ENCODE results near the gene BATF3. TPM values are rescaled to one million over a fixed set of nuclear protein-coding genes. Genes with fewer than 3 reads are reported as not detected.
A peak's percentile ranks its signal among the peaks of the same experiment; 100 is the strongest.
"Not testable (repeated sequence)": the region's sequence is repeated elsewhere in the genome, so short reads cannot be mapped to it uniquely, and the experiment has no call there.

BATF3 gene
- total and polyA plus RNA-seq, 4 experiments from 2014 or later: 0.42 to 1.0 (median 0.64) TPM; not detected in 1

DNA sequence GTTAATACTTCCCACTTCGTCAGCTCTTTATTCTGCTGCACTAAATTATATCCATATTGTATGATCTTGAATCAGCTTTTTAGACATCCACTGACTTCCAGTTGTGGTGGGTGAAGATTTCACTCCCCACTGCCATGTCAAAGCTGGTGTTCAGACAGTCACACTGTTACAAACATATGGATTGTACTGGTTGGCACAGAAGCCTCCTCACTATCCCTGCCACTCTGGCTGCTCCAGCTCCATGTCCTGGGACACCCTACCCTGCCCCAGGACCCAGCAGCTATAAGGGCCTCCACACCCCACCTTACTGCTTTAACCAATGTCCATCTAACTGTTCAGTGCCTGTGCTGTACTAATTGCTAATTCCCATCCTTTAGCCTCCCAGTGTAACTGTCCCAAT lies 32.0 kb upstream of the BATF3 start:
- Mint-ChIP-seq H3K4me1 (peaks cover 2 to 14% (median 8%) of the 10 kb centered on the region in 4 donors), H3K27ac (peak overlapping the region in 1 of 7 donors; percentile 29), H3K9me3 (no peaks in the 10 kb centered on the region), H3K27me3 (no peaks in the 10 kb centered on the region), H3K4me3 (no peak overlapping the region), H3K36me3 (peaks cover 9 to 16% of the 10 kb centered on the region in 2 donors)
- CTCF ChIA-PET (ENCODE audit: partially characterized antibody): interaction anchor here (1.4 kb wide), 1 partner anchor 18 kb away, joined by 3 read pairs; no protein-coding TSS in a partner anchor
- Histone ChIP-seq H3K4me3 (ENCODE audit: low read length in 2 of 2) (no peak overlapping the region), H3K36me3 (ENCODE audit: insufficient read depth, low read length) (no peaks in the 10 kb centered on the region), H3K27me3 (ENCODE audit: insufficient read depth, low read length) (no peaks in the 10 kb centered on the region), H3K4me1 (ENCODE audit: insufficient read depth, low read length) (no peaks in the 10 kb centered on the region), H3K9me3 (ENCODE audit: control insufficient read depth in 1 of 2, low read length in 2 of 2) (no peaks in the 10 kb centered on the region), H3K27ac (ENCODE audit: low read depth, low read length) (no peak overlapping the region)
- POLR2A ChIA-PET (ENCODE audit: partially characterized antibody): no interaction called here
- intact Hi-C loops (cut with micrococcal nuclease): no loop called here
- no peak for DNase-seq

DNA sequence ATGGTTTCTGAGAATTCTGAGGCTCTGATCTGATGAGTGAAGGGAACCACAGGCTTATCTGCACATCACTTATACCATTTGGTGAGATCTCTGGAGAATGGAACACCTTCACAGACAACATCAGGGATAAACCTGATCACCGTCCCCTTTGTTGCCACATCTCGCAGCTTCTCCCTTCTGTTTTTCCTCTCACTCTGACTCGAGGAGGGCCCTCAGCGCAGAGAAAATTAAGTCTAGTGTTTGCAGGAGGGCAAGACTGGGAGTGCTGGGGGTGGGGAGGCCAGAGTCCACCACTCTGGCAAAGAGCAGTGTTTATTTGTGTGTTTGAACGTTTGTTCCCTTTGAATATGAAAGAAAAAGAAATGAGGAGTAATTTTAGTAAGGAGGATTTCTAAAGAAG lies 29.0 kb upstream of the BATF3 start:
- POLR2A ChIA-PET (ENCODE audit: partially characterized antibody): interaction anchor here (0.6 kb wide), 1 partner anchor 1150 kb away, joined by 3 read pairs; no protein-coding TSS in a partner anchor
- H3K4me1 Mint-ChIP-seq: peaks cover 2 to 14% (median 8%) of the 10 kb centered on the region in 4 donors
- intact Hi-C loops (cut with micrococcal nuclease): no loop called here
- no peak overlapping the region for H3K27ac ChIP-seq (ENCODE audit: low read depth, low read length)
- no peaks in the 10 kb centered on the region for H3K4me1 ChIP-seq (ENCODE audit: insufficient read depth, low read length)
- CTCF ChIA-PET (ENCODE audit: partially characterized antibody): no interaction called here
- no peak for DNase-seq
- peaks cover 0 to 4% (median 2%) of the 10 kb centered on the region in 8 donors for H3K9me3 Mint-ChIP-seq
- peak overlapping the region in 3 of 7 donors; percentile 35 to 38 (median 37) for H3K27ac Mint-ChIP-seq
- no peaks in the 10 kb centered on the region for H3K27me3 Mint-ChIP-seq
- no peaks in the 10 kb centered on the region for H3K36me3 ChIP-seq (ENCODE audit: insufficient read depth, low read length)
- no peaks in the 10 kb centered on the region for H3K27me3 ChIP-seq (ENCODE audit: insufficient read depth, low read length)
- no peak overlapping the region for H3K4me3 Mint-ChIP-seq
- H3K36me3 Mint-ChIP-seq: peaks cover 2 to 28% of the 10 kb centered on the region in 2 donors
- H3K9me3 ChIP-seq (ENCODE audit: control insufficient read depth in 1 of 2, low read length in 2 of 2): no peaks in the 10 kb centered on the region
- H3K4me3 ChIP-seq (ENCODE audit: low read length in 2 of 2): no peak overlapping the region

DNA sequence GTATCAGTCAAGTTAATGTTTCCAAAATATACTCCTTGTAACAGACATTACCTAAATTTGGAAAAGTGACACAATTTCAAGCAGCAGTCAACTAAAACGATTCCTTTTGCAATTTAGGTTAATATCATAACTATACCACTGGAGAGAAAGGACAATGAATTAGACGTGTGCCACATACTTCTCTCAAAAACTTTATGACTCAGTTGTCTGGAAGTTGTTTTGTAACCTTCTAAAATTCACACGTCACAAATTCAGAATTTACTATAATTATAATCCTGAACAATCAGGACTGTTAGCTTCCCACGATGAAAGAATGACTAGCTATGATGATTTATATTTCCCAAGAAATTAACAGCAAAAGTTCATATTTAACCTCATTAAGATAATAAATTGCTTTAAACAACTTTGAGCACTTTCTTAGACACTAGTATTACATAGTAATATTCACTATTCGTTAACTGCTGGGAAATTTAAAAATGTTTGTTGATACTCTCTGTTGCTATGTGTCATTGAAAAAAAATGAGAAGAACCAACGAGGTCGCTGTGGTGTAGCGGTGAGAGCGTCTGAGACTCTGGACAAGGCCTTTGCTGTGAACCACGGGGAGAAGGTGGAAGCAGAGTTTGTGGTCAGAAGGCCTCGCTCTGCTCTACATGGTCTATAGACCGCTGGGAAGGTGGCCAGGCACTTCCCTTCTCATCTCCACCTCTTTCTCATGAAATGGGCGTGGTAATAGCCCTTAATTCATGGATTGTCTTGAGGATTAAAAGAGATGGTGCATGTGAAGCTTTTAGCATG lies 27.9 kb upstream of the BATF3 start:
- Histone ChIP-seq H3K9me3 (ENCODE audit: control insufficient read depth in 1 of 2, low read length in 2 of 2) (no peaks in the 10 kb centered on the region), H3K27ac (ENCODE audit: low read depth, low read length) (no peak overlapping the region), H3K4me1 (ENCODE audit: insufficient read depth, low read length) (peaks cover 3% of the 10 kb centered on the region), H3K36me3 (ENCODE audit: insufficient read depth, low read length) (no peaks in the 10 kb centered on the region), H3K4me3 (ENCODE audit: low read length in 2 of 2) (no peak overlapping the region), H3K27me3 (ENCODE audit: insufficient read depth, low read length) (no peaks in the 10 kb centered on the region)
- ChIA-PET CTCF (ENCODE audit: partially characterized antibody) (no interaction called here), POLR2A (ENCODE audit: partially characterized antibody) (interaction anchor here (0.6 kb wide), 1 partner anchor 1149 kb away, joined by 3 read pairs; no protein-coding TSS in a partner anchor)
- peaks cover 2 to 31% of the 10 kb centered on the region in 2 donors for H3K36me3 Mint-ChIP-seq
- H3K9me3 Mint-ChIP-seq: peaks cover 0 to 6% (median 2%) of the 10 kb centered on the region in 8 donors
- no peak overlapping the region for H3K4me3 Mint-ChIP-seq
- no peak for DNase-seq
- H3K27ac Mint-ChIP-seq: peak overlapping the region in 3 of 7 donors; percentile 30 to 84 (median 58)
- H3K27me3 Mint-ChIP-seq: no peaks in the 10 kb centered on the region
- peaks cover 4 to 16% (median 10%) of the 10 kb centered on the region in 4 donors for H3K4me1 Mint-ChIP-seq
- intact Hi-C loops (cut with micrococcal nuclease): no loop called here

DNA sequence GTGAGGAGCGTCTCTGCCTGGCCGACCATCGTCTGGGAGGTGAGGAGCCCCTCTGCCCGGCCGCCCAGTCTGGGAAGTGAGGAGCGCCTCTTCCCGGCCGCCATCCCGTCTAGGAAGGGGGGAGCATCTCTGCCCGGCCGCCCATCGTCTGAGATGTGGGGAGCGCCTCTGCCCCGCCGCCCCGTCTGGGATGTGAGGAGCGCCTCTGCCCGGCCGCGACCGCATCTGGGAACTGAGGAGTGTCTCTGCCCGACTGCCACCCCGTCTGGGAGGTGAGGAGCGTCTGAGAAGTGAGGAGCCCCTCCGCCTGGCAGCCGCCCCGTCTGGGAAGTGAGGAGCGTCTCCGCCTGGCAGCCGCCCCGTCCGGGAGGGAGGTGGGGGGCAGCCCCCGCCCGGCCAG lies 25.0 kb upstream of the BATF3 start:
- H3K27ac ChIP-seq (ENCODE audit: low read depth, low read length); intact Hi-C loops (cut with micrococcal nuclease); H3K27me3 ChIP-seq (ENCODE audit: insufficient read depth, low read length); H3K36me3 ChIP-seq (ENCODE audit: insufficient read depth, low read length); H3K9me3 Mint-ChIP-seq; H3K4me3 ChIP-seq (ENCODE audit: low read length in 2 of 2); H3K9me3 ChIP-seq (ENCODE audit: control insufficient read depth in 1 of 2, low read length in 2 of 2); H3K27ac Mint-ChIP-seq; H3K27me3 Mint-ChIP-seq; POLR2A ChIA-PET (ENCODE audit: partially characterized antibody); CTCF ChIA-PET (ENCODE audit: partially characterized antibody); DNase-seq; H3K4me3 Mint-ChIP-seq: not testable (repeated sequence)
- H3K4me1 ChIP-seq (ENCODE audit: insufficient read depth, low read length): peaks cover 19% of the 10 kb centered on the region
- Mint-ChIP-seq H3K4me1 (peaks cover 18 to 32% (median 24%) of the 10 kb centered on the region in 4 donors), H3K36me3 (peaks cover 0 to 27% of the 10 kb centered on the region in 2 donors)

DNA sequence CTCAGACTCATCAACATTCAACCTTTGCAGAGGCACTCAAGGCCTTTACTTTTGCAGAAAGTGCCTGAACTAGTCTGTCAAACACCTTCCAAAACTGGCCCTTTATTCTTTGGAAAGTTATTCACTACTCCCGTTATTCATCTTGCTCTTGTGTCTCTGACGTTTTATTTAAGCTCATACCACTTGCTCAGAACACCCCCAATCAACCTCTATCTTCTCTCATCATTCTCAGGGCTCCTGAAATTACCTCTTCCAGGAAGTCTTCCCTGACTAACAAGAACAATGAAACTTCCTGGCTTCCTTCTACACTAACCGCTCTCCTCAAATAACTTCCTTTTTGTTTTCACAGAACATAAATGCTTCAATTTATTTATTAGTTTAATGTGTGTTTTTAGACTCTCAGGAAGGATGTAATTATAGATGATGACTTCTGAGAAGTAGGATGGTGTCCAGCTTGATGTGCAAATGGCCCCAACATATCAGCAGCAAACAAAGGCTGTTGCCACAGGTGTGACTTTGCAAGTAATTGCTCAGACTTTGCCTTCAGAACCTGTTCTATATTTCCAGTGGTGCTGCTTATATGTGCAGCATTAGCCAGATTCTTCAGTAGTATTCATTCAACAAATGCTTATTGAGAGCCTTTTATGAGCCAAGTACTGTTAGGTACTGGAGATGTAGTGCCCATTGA lies 22.8 kb upstream of the BATF3 start:
- Mint-ChIP-seq H3K4me1 (peaks cover 11 to 24% (median 19%) of the 10 kb centered on the region in 4 donors), H3K27me3 (peaks cover 3 to 6% of the 10 kb centered on the region in 2 donors), H3K27ac (peak overlapping the region in 1 of 7 donors; percentile 81), H3K9me3 (peaks cover 0 to 6% (median 2%) of the 10 kb centered on the region in 8 donors), H3K4me3 (peak overlapping the region in 5 of 8 donors; percentile 6 to 67 (median 16)), H3K36me3 (peaks cover 0 to 23% of the 10 kb centered on the region in 2 donors)
- ChIA-PET CTCF (ENCODE audit: partially characterized antibody) (interaction anchor here (0.7 to 2.7 kb wide), 2 partner anchors 50 to 58 kb away, joined by 3 to 7 read pairs; no protein-coding TSS in a partner anchor), POLR2A (ENCODE audit: partially characterized antibody) (interaction anchor here (1.4 kb wide), 1 partner anchor 69 kb away, joined by 4 read pairs; the partner anchor contains the start of genes NSL1 and TATDN3)
- Histone ChIP-seq H3K4me3 (ENCODE audit: low read length in 2 of 2) (no peak overlapping the region), H3K27ac (ENCODE audit: low read depth, low read length) (no peak overlapping the region), H3K36me3 (ENCODE audit: insufficient read depth, low read length) (no peaks in the 10 kb centered on the region), H3K27me3 (ENCODE audit: insufficient read depth, low read length) (no peaks in the 10 kb centered on the region), H3K9me3 (ENCODE audit: control insufficient read depth in 1 of 2, low read length in 2 of 2) (no peaks in the 10 kb centered on the region), H3K4me1 (ENCODE audit: insufficient read depth, low read length) (peaks cover 19% of the 10 kb centered on the region)
- no peak for DNase-seq
- intact Hi-C loops (cut with micrococcal nuclease): no loop called here

DNA sequence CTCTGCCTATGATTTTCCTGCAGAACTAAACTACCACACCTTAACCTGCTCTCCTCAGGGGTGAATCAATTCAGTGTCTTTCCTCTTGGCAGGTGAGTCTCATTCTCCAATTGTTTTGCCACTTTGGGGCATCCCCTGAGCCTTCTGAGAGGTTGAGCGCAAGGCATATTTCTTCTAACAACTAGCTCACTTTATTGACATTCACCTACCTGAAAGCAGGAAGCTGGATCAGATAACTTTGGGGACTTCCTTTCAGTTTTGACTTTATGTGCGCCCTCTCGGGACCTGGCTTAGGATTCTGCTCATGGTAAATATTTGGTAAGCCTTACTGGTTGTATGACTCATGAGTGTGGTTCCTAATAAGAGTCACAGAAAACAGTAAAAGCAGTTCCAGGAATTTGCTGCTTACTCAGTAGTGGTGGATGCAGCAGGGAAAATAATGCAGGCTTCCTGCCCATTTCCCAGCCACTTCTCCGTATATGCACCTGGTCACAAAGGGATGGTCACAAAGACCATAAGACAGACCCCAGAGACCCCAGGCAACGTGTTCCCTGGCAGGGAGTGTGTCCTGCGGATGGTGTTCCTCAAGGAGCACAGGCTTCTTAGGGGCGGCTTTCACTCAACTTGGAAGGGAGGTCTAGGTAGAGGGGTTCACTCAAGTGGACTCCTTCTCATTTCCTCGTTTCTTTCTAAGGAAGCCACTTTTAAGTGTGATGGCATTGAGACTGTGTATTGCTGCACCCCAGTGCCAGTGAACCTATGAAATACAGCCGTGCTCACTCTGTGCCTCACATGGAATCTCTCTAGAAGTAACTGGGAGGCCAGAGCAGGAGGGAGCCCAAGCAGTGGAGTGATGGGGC lies 22.0 kb upstream of the BATF3 start:
- CTCF ChIA-PET (ENCODE audit: partially characterized antibody): interaction anchor here (0.9 to 2.7 kb wide), 3 partner anchors 19 to 57 kb away, joined by 3 to 7 read pairs (median 3); no protein-coding TSS in a partner anchor
- H3K4me3 Mint-ChIP-seq: peak overlapping the region in 7 of 8 donors; percentile 21 to 81 (median 49)
- H3K36me3 Mint-ChIP-seq: peaks cover 0 to 20% of the 10 kb centered on the region in 2 donors
- DNase-seq: no peak
- intact Hi-C loops (cut with micrococcal nuclease): no loop called here
- Histone ChIP-seq H3K27ac (ENCODE audit: low read depth, low read length) (no peak overlapping the region), H3K4me1 (ENCODE audit: insufficient read depth, low read length) (peaks cover 19% of the 10 kb centered on the region), H3K9me3 (ENCODE audit: control insufficient read depth in 1 of 2, low read length in 2 of 2) (no peaks in the 10 kb centered on the region), H3K27me3 (ENCODE audit: insufficient read depth, low read length) (no peaks in the 10 kb centered on the region), H3K36me3 (ENCODE audit: insufficient read depth, low read length) (no peaks in the 10 kb centered on the region), H3K4me3 (ENCODE audit: low read length in 2 of 2) (no peak overlapping the region)
- peak overlapping the region in 1 of 7 donors; percentile 70 for H3K27ac Mint-ChIP-seq
- POLR2A ChIA-PET (ENCODE audit: partially characterized antibody): interaction anchor here (1.4 kb wide), 1 partner anchor 70 kb away, joined by 4 read pairs; the partner anchor contains the start of genes NSL1 and TATDN3
- H3K27me3 Mint-ChIP-seq: peaks cover 3 to 6% of the 10 kb centered on the region in 2 donors
- H3K4me1 Mint-ChIP-seq: peaks cover 11 to 21% (median 17%) of the 10 kb centered on the region in 4 donors
- peaks cover 0 to 6% (median 2%) of the 10 kb centered on the region in 8 donors for H3K9me3 Mint-ChIP-seq

Data from CD4-positive, alpha-beta memory T cell (primary cell).